HEK293 (cell line): ENCODE results near the gene NINL.
"Not testable (repeated sequence)": the region's sequence is repeated elsewhere in the genome, so short reads cannot be mapped to it uniquely, and the experiment has no call there.

Experiments used
- CTCF ChIA-PET: fragments of 350-600 bp; formaldehyde crosslinking; extraction: SDS; loops from one replicate; lab custom pipeline; 2021; ENCODE audit warnings: antibody characterized with exemption; lab: Yijun Ruan, JAX
- POLR2A ChIA-PET: fragments of 300-600 bp; formaldehyde crosslinking; extraction: SDS; loops from one replicate; lab custom pipeline; 2020; ENCODE audit warnings: antibody characterized with exemption, inconsistent platforms; lab: Yijun Ruan, JAX
- H3K27ac ChIP-seq: fragments of 200-500 bp; sonication (Bioruptor generic); 2 replicates; pipeline ENCODE4 v1.5.1; 2014; ENCODE audit warnings: low read depth, low read length, control low read depth, inconsistent platforms; ENCODE audit errors: extremely low read depth
- H3K36me3 ChIP-seq, 2 experiments: fragments of 200-500 bp in 1 of 2; sonication (Bioruptor generic) in 1 of 2; 1 replicate in 1 of 2; 2 replicates in 1 of 2; pipeline ENCODE4 v1.5.1; 2014 to 2017; ENCODE audit warnings: inconsistent platforms in 2 of 2, low read length in 2 of 2; ENCODE audit not compliant: control insufficient read depth in 2 of 2, insufficient read depth in 1 of 2
- H3K4me1 ChIP-seq: fragments of 200-500 bp; sonication (Bioruptor generic); 2 replicates; pipeline ENCODE4 v1.5.1; 2014; ENCODE audit warnings: mild to moderate bottlenecking, low read length, inconsistent platforms; ENCODE audit not compliant: control insufficient read depth, insufficient read depth
- H3K4me3 ChIP-seq: 2 replicates; pipeline ENCODE4 v1.5.1; 2011; ENCODE audit warnings: low read depth, mild to moderate bottlenecking, control low read depth, low read length, moderate library complexity
- H3K9me3 ChIP-seq: fragments of 200-500 bp; sonication (Bioruptor generic); 2 replicates; pipeline ENCODE4 v1.5.1; 2014; ENCODE audit warnings: low read depth, low read length, inconsistent platforms; ENCODE audit not compliant: control insufficient read depth, insufficient read depth
- ATF2 ChIP-seq: fragments of 450-650 bp; formaldehyde crosslinking; IDR thresholded peaks from 2 replicates; pipeline ENCODE4 v1.5.1; 2016; ENCODE audit warnings: missing biosample characterization, missing genetic modification characterization, low read depth
- EGR2 ChIP-seq: fragments of 450-650 bp; formaldehyde crosslinking; IDR thresholded peaks from 2 replicates; pipeline ENCODE4 v1.5.1; 2016; ENCODE audit warnings: low read depth, missing biosample characterization, missing genetic modification characterization
- GLIS1 ChIP-seq: fragments of 450-650 bp; formaldehyde crosslinking; IDR thresholded peaks from 2 replicates; pipeline ENCODE4 v1.5.1; 2016; ENCODE audit warnings: missing biosample characterization, missing genetic modification characterization
- KLF7 ChIP-seq: fragments of 450-650 bp; formaldehyde crosslinking; IDR thresholded peaks from 2 replicates; pipeline ENCODE4 v1.5.1; 2016; ENCODE audit warnings: missing biosample characterization, missing genetic modification characterization, borderline replicate concordance
- PBX3 ChIP-seq: sonication (generic); formaldehyde crosslinking; IDR thresholded peaks from 2 replicates; pipeline ENCODE4 v1.8.1; 2022; ENCODE audit warnings: mild to moderate bottlenecking, moderate library complexity, missing genetic modification reagents
- SP7 ChIP-seq: fragments of 450-650 bp; formaldehyde crosslinking; IDR thresholded peaks from 2 replicates; pipeline ENCODE4 v1.5.1; 2016; ENCODE audit warnings: missing biosample characterization, missing genetic modification characterization
- ZBTB21 ChIP-seq: fragments of 450-650 bp; formaldehyde crosslinking; IDR thresholded peaks from 2 replicates; pipeline ENCODE4 v1.5.1; 2017; ENCODE audit warnings: missing biosample characterization, missing genetic modification characterization
- ZFHX2 ChIP-seq: fragments of 450-650 bp; formaldehyde crosslinking; conservative IDR thresholded peaks from 2 replicates; pipeline ENCODE4 v1.5.1; 2016; ENCODE audit warnings: missing biosample characterization, missing genetic modification characterization
- ZIC2 ChIP-seq: fragments of 450-650 bp; formaldehyde crosslinking; IDR thresholded peaks from 2 replicates; pipeline ENCODE4 v1.5.1; 2016; ENCODE audit warnings: missing biosample characterization, missing genetic modification characterization
- ZNF138 ChIP-seq: fragments of 450-650 bp; formaldehyde crosslinking; IDR thresholded peaks from 2 replicates; pipeline ENCODE4 v1.5.1; 2016; ENCODE audit warnings: missing biosample characterization, missing genetic modification characterization, borderline replicate concordance
- ZNF175 ChIP-seq: fragments of 450-650 bp; formaldehyde crosslinking; IDR thresholded peaks from 2 replicates; pipeline ENCODE4 v1.5.1; 2016; ENCODE audit warnings: missing biosample characterization, missing genetic modification characterization
- ZNF214 ChIP-seq: fragments of 450-650 bp; formaldehyde crosslinking; IDR thresholded peaks from 2 replicates; pipeline ENCODE4 v1.5.1; 2017; ENCODE audit warnings: missing biosample characterization, mild to moderate bottlenecking, missing genetic modification characterization, borderline replicate concordance
- ZNF223 ChIP-seq: fragments of 450-650 bp; formaldehyde crosslinking; IDR thresholded peaks from 2 replicates; pipeline ENCODE4 v1.5.1; 2016; ENCODE audit warnings: missing biosample characterization, missing genetic modification characterization
- ZNF26 ChIP-seq: fragments of 450-650 bp; formaldehyde crosslinking; IDR thresholded peaks from 2 replicates; pipeline ENCODE4 v1.5.1; 2016; ENCODE audit warnings: missing biosample characterization, missing genetic modification characterization
- ZNF426 ChIP-seq: fragments of 450-650 bp; formaldehyde crosslinking; IDR thresholded peaks from 2 replicates; pipeline ENCODE4 v1.5.1; 2017; ENCODE audit warnings: missing biosample characterization, missing genetic modification characterization, mild to moderate bottlenecking, inconsistent platforms, moderate library complexity
- ZNF677 ChIP-seq: fragments of 450-650 bp; IDR thresholded peaks from 2 replicates; pipeline ENCODE4 v1.5.0; 2018; ENCODE audit warnings: missing biosample characterization, mild to moderate bottlenecking, missing genetic modification characterization, moderate library complexity
- ZNF776 ChIP-seq: fragments of 450-650 bp; formaldehyde crosslinking; IDR thresholded peaks from 2 replicates; pipeline ENCODE4 v1.5.0; 2017; ENCODE audit warnings: missing biosample characterization, missing genetic modification characterization, borderline replicate concordance
- TF ChIP-seq, protein P1 (sequence below): fragments of 450-650 bp; formaldehyde crosslinking; IDR thresholded peaks from 2 replicates; pipeline ENCODE4 v1.5.1; 2016; ENCODE audit warnings: missing biosample characterization, missing genetic modification characterization
- TF ChIP-seq, protein P2 (sequence below): fragments of 450-650 bp; formaldehyde crosslinking; IDR thresholded peaks from 2 replicates; pipeline ENCODE4 v1.5.1; 2017; ENCODE audit warnings: missing biosample characterization, mild to moderate bottlenecking, missing genetic modification characterization, moderate library complexity
- TF ChIP-seq, protein P3 (sequence below): fragments of 450-650 bp; formaldehyde crosslinking; IDR thresholded peaks from 2 replicates; pipeline ENCODE4 v1.5.1; 2016; ENCODE audit warnings: missing biosample characterization, missing genetic modification characterization
- TF ChIP-seq, protein P4 (sequence below): fragments of 450-650 bp; formaldehyde crosslinking; IDR thresholded peaks from 2 replicates; pipeline ENCODE4 v1.5.1; 2017; ENCODE audit warnings: missing biosample characterization, missing genetic modification characterization

Gene NINL

DNA sequence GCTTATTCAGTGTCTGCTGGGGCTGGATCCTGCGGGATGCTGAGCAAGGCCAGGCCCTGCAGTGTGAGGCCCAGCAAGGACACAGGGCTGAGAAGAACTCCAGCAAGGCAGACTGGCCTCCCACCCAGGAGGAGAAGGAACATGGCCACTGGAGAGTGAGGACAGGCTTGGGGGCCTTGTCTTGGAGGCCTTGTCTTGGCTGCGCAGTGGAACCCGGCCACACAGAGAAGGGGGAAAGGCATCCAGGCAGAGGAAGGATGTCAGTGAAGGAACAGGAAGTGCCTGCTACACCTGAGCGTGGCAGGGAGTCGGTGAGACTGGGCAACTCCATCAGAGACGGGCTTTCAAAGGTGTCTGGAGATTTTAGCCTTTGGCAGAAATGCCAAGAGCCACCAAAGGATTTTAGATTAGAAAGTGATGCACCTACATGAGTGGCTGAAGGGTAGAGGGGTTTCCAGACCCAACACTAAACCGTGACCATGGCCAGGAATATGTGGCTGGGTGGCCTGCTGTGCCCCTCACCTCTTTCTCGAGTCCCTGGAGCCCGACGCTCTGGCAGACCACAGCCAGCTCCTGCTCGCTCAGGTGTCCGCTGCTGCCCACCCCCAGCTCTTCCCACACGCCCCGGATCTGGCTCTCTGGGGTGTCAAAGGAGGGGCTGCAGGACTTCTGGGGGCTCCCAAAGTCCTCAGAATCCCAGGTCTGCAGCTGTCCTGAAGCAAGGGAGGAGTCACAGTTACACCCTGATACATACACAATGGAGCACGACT is 80.8 kb downstream of the NINL start:
- ChIA-PET POLR2A (no interaction called here), CTCF (no interaction called here)
- Histone ChIP-seq H3K4me1 (no peaks in the 10 kb centered on the region), H3K4me3 (no peak overlapping the region), H3K9me3 (no peaks in the 10 kb centered on the region), H3K27ac (no peak overlapping the region)
- TF ChIP-seq SP7 (tag by site-specific recombination) (no peak), ZNF214 (no peak), ZNF677 (no peak), ZNF138 (tag by site-specific recombination) (no peak), ZNF223 (no peak), ZNF776 (no peak), ZNF175 (no peak), PBX3 (no peak), KLF7 (no peak), ZNF26 (tag by site-specific recombination) (no peak), ZBTB21 (tag by site-specific recombination) (no peak), ZFHX2 (tag by site-specific recombination) (no peak), ZIC2 (tag by site-specific recombination) (no peak), ZNF426 (tag by site-specific recombination) (no peak), GLIS1 (tag by site-specific recombination) (no peak)
- TF ChIP-seq, protein P1, sequence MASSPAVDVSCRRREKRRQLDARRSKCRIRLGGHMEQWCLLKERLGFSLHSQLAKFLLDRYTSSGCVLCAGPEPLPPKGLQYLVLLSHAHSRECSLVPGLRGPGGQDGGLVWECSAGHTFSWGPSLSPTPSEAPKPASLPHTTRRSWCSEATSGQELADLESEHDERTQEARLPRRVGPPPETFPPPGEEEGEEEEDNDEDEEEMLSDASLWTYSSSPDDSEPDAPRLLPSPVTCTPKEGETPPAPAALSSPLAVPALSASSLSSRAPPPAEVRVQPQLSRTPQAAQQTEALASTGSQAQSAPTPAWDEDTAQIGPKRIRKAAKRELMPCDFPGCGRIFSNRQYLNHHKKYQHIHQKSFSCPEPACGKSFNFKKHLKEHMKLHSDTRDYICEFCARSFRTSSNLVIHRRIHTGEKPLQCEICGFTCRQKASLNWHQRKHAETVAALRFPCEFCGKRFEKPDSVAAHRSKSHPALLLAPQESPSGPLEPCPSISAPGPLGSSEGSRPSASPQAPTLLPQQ: no peak
- TF ChIP-seq, protein P2, sequence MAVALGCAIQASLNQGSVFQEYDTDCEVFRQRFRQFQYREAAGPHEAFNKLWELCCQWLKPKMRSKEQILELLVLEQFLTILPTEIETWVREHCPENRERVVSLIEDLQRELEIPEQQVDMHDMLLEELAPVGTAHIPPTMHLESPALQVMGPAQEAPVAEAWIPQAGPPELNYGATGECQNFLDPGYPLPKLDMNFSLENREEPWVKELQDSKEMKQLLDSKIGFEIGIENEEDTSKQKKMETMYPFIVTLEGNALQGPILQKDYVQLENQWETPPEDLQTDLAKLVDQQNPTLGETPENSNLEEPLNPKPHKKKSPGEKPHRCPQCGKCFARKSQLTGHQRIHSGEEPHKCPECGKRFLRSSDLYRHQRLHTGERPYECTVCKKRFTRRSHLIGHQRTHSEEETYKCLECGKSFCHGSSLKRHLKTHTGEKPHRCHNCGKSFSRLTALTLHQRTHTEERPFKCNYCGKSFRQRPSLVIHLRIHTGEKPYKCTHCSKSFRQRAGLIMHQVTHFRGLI (tag by site-specific recombination): no peak
- TF ChIP-seq, protein P3, sequence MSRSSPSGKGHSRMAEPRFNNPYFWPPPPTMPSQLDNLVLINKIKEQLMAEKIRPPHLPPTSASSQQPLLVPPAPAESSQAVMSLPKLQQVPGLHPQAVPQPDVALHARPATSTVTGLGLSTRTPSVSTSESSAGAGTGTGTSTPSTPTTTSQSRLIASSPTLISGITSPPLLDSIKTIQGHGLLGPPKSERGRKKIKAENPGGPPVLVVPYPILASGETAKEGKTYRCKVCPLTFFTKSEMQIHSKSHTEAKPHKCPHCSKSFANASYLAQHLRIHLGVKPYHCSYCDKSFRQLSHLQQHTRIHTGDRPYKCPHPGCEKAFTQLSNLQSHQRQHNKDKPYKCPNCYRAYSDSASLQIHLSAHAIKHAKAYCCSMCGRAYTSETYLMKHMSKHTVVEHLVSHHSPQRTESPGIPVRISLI: no peak
- TF ChIP-seq, all 188 proteins: peak for 0
- peaks cover 0 to 82% of the 10 kb centered on the region in 2 experiments; a peak in 2 of 3 replicates for H3K36me3 ChIP-seq

GRCh38 chr20:25503936-25504335 is 81.4 kb downstream of the NINL start:
- no peak overlapping the region for H3K4me3 ChIP-seq
- H3K4me1 ChIP-seq: no peaks in the 10 kb centered on the region
- no peak overlapping the region for H3K27ac ChIP-seq
- no peaks in the 10 kb centered on the region for H3K9me3 ChIP-seq
- POLR2A ChIA-PET: no interaction called here
- TF ChIP-seq ATF2 (tag by site-specific recombination) (no peak), EGR2 (tag by site-specific recombination) (peak; percentile 70)
- TF ChIP-seq, protein P4, sequence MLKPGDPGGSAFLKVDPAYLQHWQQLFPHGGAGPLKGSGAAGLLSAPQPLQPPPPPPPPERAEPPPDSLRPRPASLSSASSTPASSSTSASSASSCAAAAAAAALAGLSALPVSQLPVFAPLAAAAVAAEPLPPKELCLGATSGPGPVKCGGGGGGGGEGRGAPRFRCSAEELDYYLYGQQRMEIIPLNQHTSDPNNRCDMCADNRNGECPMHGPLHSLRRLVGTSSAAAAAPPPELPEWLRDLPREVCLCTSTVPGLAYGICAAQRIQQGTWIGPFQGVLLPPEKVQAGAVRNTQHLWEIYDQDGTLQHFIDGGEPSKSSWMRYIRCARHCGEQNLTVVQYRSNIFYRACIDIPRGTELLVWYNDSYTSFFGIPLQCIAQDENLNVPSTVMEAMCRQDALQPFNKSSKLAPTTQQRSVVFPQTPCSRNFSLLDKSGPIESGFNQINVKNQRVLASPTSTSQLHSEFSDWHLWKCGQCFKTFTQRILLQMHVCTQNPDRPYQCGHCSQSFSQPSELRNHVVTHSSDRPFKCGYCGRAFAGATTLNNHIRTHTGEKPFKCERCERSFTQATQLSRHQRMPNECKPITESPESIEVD (tag by site-specific recombination): no peak
- TF ChIP-seq, all 188 proteins: peak for 1
- peaks cover 0 to 82% of the 10 kb centered on the region in 2 experiments; a peak in 2 of 3 replicates for H3K36me3 ChIP-seq
- CTCF ChIA-PET: no interaction called here

DNA sequence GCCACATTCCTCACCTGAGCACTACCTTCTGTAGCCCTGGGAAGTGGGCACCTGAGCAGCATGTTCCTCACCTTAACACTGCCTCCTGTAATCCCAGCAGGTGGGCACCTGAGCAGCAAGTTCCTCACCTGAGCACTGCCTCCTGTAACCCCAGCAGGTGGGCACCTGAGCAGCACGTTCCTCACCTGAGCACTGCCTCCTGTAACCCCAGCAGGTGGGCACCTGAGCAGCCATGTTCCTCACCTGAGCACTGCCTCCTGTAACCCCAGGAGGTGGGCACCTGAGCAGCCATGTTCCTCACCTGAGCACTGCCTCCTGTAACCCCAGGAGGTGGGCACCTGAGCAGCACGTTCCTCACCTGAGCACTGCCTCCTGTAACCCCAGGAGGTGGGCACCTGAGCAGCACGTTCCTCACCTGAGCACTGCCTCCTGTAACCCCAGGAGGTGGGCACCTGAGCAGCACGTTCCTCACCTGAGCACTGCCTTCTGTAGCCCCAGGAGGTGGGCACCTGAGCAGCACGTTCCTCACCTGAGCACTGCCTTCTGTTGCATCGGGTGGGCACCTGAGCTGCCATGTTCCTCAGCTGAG is 82.2 kb downstream of the NINL start:
- peaks cover 0 to 79% of the 10 kb centered on the region in 2 experiments; a peak in 2 of 3 replicates for H3K36me3 ChIP-seq
- H3K4me1 ChIP-seq, H3K9me3 ChIP-seq, CTCF ChIA-PET, POLR2A ChIA-PET, H3K4me3 ChIP-seq, H3K27ac ChIP-seq: not testable (repeated sequence)
